SK-N-SH (cell line): ENCODE measurements around the gene DIPK2B. TPM values are rescaled to one million over a fixed set of nuclear protein-coding genes. Genes with fewer than 3 reads are reported as not detected.

Source experiments
- CTCF ChIA-PET: fragments of 300-600, 350-600 bp; formaldehyde crosslinking; extraction: SDS; loops from one replicate; lab custom pipeline; 2021; lab: Yijun Ruan, JAX
- POLR2A ChIA-PET: fragments of 350-600 bp; sonication (Branson Sonifier 250); formaldehyde crosslinking; extraction: SDS; loops from one replicate; lab custom pipeline; 2020; ENCODE audit warnings: antibody characterized with exemption, inconsistent platforms; lab: Yijun Ruan, JAX
- DNase-seq: peaks from one replicate; pipeline ENCODE4 v3.0.0; 2012
- H2AFZ ChIP-seq: fragments of 200-600 bp; sonication (generic); 2 replicates; pipeline ENCODE4 v1.8.1; 2016; ENCODE audit warnings: antibody characterized with exemption, mild to moderate bottlenecking, low read depth
- H3F3A ChIP-seq: fragments of 200-600 bp; sonication (generic); replicated peaks from 2 replicates; pipeline ENCODE3; 2016; ENCODE audit warnings: antibody characterized with exemption, mild to moderate bottlenecking; ENCODE audit not compliant: insufficient read depth
- H3K27ac ChIP-seq, 2 experiments: fragments of 200-500 bp in 1 of 2; fragments of 200-600 bp in 1 of 2; sonication (Bioruptor generic) in 1 of 2; sonication (generic), shearing (Covaris generic) in 1 of 2; 2 replicates each; pipeline versions ENCODE4 v1.5.1 to v1.6.1; 2014 to 2016; ENCODE audit warnings: low read depth in 2 of 2, inconsistent platforms in 1 of 2, low read length in 1 of 2, mild to moderate bottlenecking in 1 of 2, mixed read lengths in 1 of 2
- H3K27me3 ChIP-seq: fragments of 200-600 bp; sonication (generic), shearing (Covaris generic); 2 replicates; pipeline ENCODE4 v1.6.1; 2016; ENCODE audit warnings: mixed run types; ENCODE audit not compliant: insufficient read depth
- H3K36me3 ChIP-seq, 2 experiments: fragments of 200-500 bp in 1 of 2; fragments of 200-600 bp in 1 of 2; sonication (Bioruptor generic) in 1 of 2; sonication (generic) in 1 of 2; replicated peaks in 1 of 2; 2 replicates each; pipeline versions ENCODE3 to v1.5.1; 2014 to 2016; ENCODE audit warnings: low read length in 1 of 2, mild to moderate bottlenecking in 1 of 2; ENCODE audit not compliant: insufficient read depth in 2 of 2, control insufficient read depth in 1 of 2
- H3K4me1 ChIP-seq, 2 experiments: fragments of 200-500 bp in 1 of 2; fragments of 200-600 bp in 1 of 2; sonication (Bioruptor generic) in 1 of 2; sonication (generic), shearing (Covaris generic) in 1 of 2; 2 replicates each; pipeline versions ENCODE4 v1.5.1 to v1.6.1; 2014 to 2016; ENCODE audit warnings: low read depth in 1 of 2, low read length in 1 of 2, mixed run types in 1 of 2; ENCODE audit not compliant: insufficient read depth in 2 of 2, control insufficient read depth in 1 of 2
- H3K4me2 ChIP-seq: fragments of 200-600 bp; sonication (generic), shearing (Covaris generic); 2 replicates; pipeline ENCODE4 v1.6.1; 2017; ENCODE audit warnings: mixed run types
- H3K4me3 ChIP-seq, 2 experiments: fragments of 200-500 bp in 1 of 2; fragments of 200-600 bp in 1 of 2; sonication (Bioruptor generic) in 1 of 2; sonication (generic), shearing (Covaris generic) in 1 of 2; 2 replicates each; pipeline versions ENCODE4 v1.5.1 to v1.8.1; 2014 to 2016; ENCODE audit warnings: low read depth in 2 of 2, inconsistent platforms in 1 of 2, low read length in 1 of 2, mild to moderate bottlenecking in 1 of 2, mixed read lengths in 1 of 2, moderate library complexity in 1 of 2
- H3K79me2 ChIP-seq: fragments of 200-600 bp; sonication (generic); 2 replicates; pipeline ENCODE4 v1.8.1; 2017; ENCODE audit warnings: mild to moderate bottlenecking; ENCODE audit not compliant: insufficient read depth
- H3K9ac ChIP-seq: fragments of 200-600 bp; sonication (generic); 2 replicates; pipeline ENCODE4 v1.6.1; 2017; ENCODE audit warnings: mixed run types
- H3K9me2 ChIP-seq: fragments of 200-600 bp; sonication (generic); 2 replicates; pipeline ENCODE4 v1.6.1; 2017; ENCODE audit warnings: mixed run types
- H3K9me3 ChIP-seq: fragments of 200-600 bp; sonication (generic); 2 replicates; pipeline ENCODE4 v1.6.1; 2017; ENCODE audit warnings: mixed run types, mild to moderate bottlenecking, moderate library complexity
- H4K20me1 ChIP-seq: fragments of 200-600 bp; sonication (generic); 2 replicates; pipeline ENCODE4 v1.6.1; 2017; ENCODE audit warnings: mild to moderate bottlenecking, mixed run types; ENCODE audit not compliant: insufficient read depth
- CHD2 ChIP-seq: fragments of 150-350 bp; IDR thresholded peaks from 2 replicates; pipeline ENCODE4 v1.6.1; 2018; ENCODE audit warnings: low read length; ENCODE audit not compliant: partially characterized antibody
- ELF1 ChIP-seq: IDR thresholded peaks from 2 replicates; pipeline ENCODE4 v1.4.0; 2012
- EZH2phosphoT487 ChIP-seq: fragments of 200-600 bp; sonication (generic); IDR thresholded peaks from 2 replicates; pipeline ENCODE4 v1.6.1; 2017; ENCODE audit warnings: low read depth, mixed run types, mild to moderate bottlenecking, antibody characterized with exemption, moderate library complexity, borderline replicate concordance
- FOSL2 ChIP-seq: IDR thresholded peaks from 2 replicates; pipeline ENCODE4 v1.4.0; 2012; ENCODE audit warnings: low read depth, mild to moderate bottlenecking, moderate library complexity, borderline replicate concordance
- FOXJ3 ChIP-seq: sonication (generic); formaldehyde crosslinking; IDR thresholded peaks from 2 replicates; pipeline ENCODE4 v1.5.1; 2020; ENCODE audit warnings: mild to moderate bottlenecking, missing genetic modification reagents
- FOXM1 ChIP-seq: IDR thresholded peaks from 2 replicates; pipeline ENCODE4 v1.4.0; 2012; ENCODE audit warnings: low read depth, mild to moderate bottlenecking
- GABPA ChIP-seq: IDR thresholded peaks from 2 replicates; pipeline ENCODE4 v1.4.0; 2012; ENCODE audit warnings: low read depth, mild to moderate bottlenecking
- JUND ChIP-seq: IDR thresholded peaks from 2 replicates; pipeline ENCODE4 v1.4.0; 2012
- MEF2A ChIP-seq: IDR thresholded peaks from 2 replicates; pipeline ENCODE4 v1.4.0; 2012; ENCODE audit warnings: low read depth, borderline replicate concordance
- MXI1 ChIP-seq: IDR thresholded peaks from 2 replicates; pipeline ENCODE4 v1.6.1; 2012; ENCODE audit warnings: mild to moderate bottlenecking, low read depth, low read length, improper control_type of control experiment
- NRF1 ChIP-seq: IDR thresholded peaks from 2 replicates; pipeline ENCODE4 v1.6.1; 2012; ENCODE audit warnings: low read depth, mild to moderate bottlenecking, low read length
- POLR2AphosphoS5 ChIP-seq: IDR thresholded peaks from 2 replicates; pipeline ENCODE4 v1.6.1; 2012; ENCODE audit warnings: low read depth, low read length
- TAF1 ChIP-seq: IDR thresholded peaks from 2 replicates; pipeline ENCODE4 v1.6.1; 2012; ENCODE audit warnings: low read depth, mild to moderate bottlenecking, low read length, moderate library complexity, borderline replicate concordance
- TCF12 ChIP-seq: IDR thresholded peaks from 2 replicates; pipeline ENCODE4 v1.4.0; 2012
- YY1 ChIP-seq: IDR thresholded peaks from 2 replicates; pipeline ENCODE4 v1.4.0; 2012; ENCODE audit warnings: low read depth, mild to moderate bottlenecking
- WGBS: methylation state at CpG from one replicate; pipeline ENCODE4 v1.1.6; 2017; ENCODE audit warnings: low lambda C conversion rate; 5-methylcytosine and 5-hydroxymethylcytosine counted together
- polyA plus RNA-seq, 3 experiments: library from polyadenylated mRNA; depleted of rRNA; stranded (reverse); fragments of >200 nt; gene quantifications; 2 replicates each; pipeline ENCODE4 v1.2.3, GENCODE V29; 2012
- TF ChIP-seq, protein P1 (sequence below): IDR thresholded peaks from 2 replicates; pipeline ENCODE4 v1.6.1; 2012; ENCODE audit warnings: mild to moderate bottlenecking, low read depth, low read length, moderate library complexity

Gene DIPK2B
- polyA plus RNA-seq, 1 of the 3 experiments (the other 2 are of a cell fraction) = 0.02 TPM

- H3K36me3 ChIP-seq = no peaks in the 10 kb centered on the region
- H3K4me3 ChIP-seq = no peak overlapping the region
- H3K4me2 ChIP-seq = no peak overlapping the region
- H3K9ac ChIP-seq = no peak overlapping the region
- peaks cover 11% of the 10 kb centered on the region; the same call in 1 of the 2 replicates for H3K27me3 ChIP-seq
- H2AFZ ChIP-seq = no peak overlapping the region
- no peak overlapping the region for H3K27ac ChIP-seq
- POLR2A ChIA-PET = no interaction called here
- 37% methylated on average over 4 of the region's 4 CpGs for WGBS
- TF ChIP-seq FOXJ3 (CRISPR knock-in tag) (no peak), TCF12 (no peak), TAF1 (no peak), FOXM1 (no peak), FOSL2 (no peak), GABPA (no peak), JUND (no peak), POLR2AphosphoS5 (no peak), EZH2phosphoT487 (no peak), MEF2A (no peak)
- H4K20me1 ChIP-seq = no peaks in the 10 kb centered on the region
- CTCF ChIA-PET = interaction anchor here (4.6 kb wide), 1 partner anchor 11 kb away, joined by 22 read pairs; no protein-coding TSS in a partner anchor
- H3K9me2 ChIP-seq = no peaks in the 10 kb centered on the region
- no peak for DNase-seq
- no peaks in the 10 kb centered on the region for H3K4me1 ChIP-seq
- no peaks in the 10 kb centered on the region for H3K9me3 ChIP-seq
- peaks cover 6% of the 10 kb centered on the region for H3F3A ChIP-seq
- no peaks in the 10 kb centered on the region for H3K79me2 ChIP-seq
These were observed 2.0 kb downstream of the DIPK2B start for GRCh38 chrX:45198706-45199105.

GRCh38 chrX:45198301-45198700 lies 2.4 kb downstream of the DIPK2B start:
- Histone ChIP-seq H2AFZ (0 out of 2 replicates have a peak overlapping the region, but pooled peaks have one; percentile 48), H3K9me2 (no peaks in the 10 kb centered on the region), H3K9me3 (no peaks in the 10 kb centered on the region), H3K27ac (no peak overlapping the region), H3K9ac (no peak overlapping the region), H3K27me3 (peaks cover 11% of the 10 kb centered on the region; the same call in 1 of the 2 replicates), H3K36me3 (no peaks in the 10 kb centered on the region), H3K79me2 (no peaks in the 10 kb centered on the region), H3K4me3 (no peak overlapping the region), H3K4me2 (no peak overlapping the region), H3K4me1 (no peaks in the 10 kb centered on the region), H3F3A (peaks cover 4% of the 10 kb centered on the region), H4K20me1 (no peaks in the 10 kb centered on the region)
- TF ChIP-seq TAF1 = no peak
- no peak for TF ChIP-seq NRF1
- TF ChIP-seq ELF1 = no peak
- no peak for TF ChIP-seq POLR2AphosphoS5
- TF ChIP-seq, protein P1, sequence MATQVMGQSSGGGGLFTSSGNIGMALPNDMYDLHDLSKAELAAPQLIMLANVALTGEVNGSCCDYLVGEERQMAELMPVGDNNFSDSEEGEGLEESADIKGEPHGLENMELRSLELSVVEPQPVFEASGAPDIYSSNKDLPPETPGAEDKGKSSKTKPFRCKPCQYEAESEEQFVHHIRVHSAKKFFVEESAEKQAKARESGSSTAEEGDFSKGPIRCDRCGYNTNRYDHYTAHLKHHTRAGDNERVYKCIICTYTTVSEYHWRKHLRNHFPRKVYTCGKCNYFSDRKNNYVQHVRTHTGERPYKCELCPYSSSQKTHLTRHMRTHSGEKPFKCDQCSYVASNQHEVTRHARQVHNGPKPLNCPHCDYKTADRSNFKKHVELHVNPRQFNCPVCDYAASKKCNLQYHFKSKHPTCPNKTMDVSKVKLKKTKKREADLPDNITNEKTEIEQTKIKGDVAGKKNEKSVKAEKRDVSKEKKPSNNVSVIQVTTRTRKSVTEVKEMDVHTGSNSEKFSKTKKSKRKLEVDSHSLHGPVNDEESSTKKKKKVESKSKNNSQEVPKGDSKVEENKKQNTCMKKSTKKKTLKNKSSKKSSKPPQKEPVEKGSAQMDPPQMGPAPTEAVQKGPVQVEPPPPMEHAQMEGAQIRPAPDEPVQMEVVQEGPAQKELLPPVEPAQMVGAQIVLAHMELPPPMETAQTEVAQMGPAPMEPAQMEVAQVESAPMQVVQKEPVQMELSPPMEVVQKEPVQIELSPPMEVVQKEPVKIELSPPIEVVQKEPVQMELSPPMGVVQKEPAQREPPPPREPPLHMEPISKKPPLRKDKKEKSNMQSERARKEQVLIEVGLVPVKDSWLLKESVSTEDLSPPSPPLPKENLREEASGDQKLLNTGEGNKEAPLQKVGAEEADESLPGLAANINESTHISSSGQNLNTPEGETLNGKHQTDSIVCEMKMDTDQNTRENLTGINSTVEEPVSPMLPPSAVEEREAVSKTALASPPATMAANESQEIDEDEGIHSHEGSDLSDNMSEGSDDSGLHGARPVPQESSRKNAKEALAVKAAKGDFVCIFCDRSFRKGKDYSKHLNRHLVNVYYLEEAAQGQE = no peak
- no peak for TF ChIP-seq CHD2
- TF ChIP-seq FOXJ3 (CRISPR knock-in tag) = no peak
- TF ChIP-seq YY1 = no peak
- no peak for TF ChIP-seq MXI1
- ChIA-PET POLR2A (no interaction called here), CTCF (interaction anchor here (4.6 kb wide), 1 partner anchor 11 kb away, joined by 22 read pairs; no protein-coding TSS in a partner anchor)
- 23% methylated on average over 3 of the region's 3 CpGs for WGBS
- DNase-seq = no peak
